HCT116 (cell line): ENCODE data around the gene PSME4. TPM values are rescaled to one million over a fixed set of nuclear protein-coding genes. Genes with fewer than 3 reads are reported as not detected.

ENCODE experiments used
- ATAC-seq: fragments of 200-7000 bp; cut with Tn5 transposase; 2 replicates; pipeline ENCODE4 v1.9.1; 2020; ENCODE audit warnings: mild to moderate bottlenecking, moderate library complexity
- BruUV-seq: library from RNA; stranded (reverse); fragments of 400-500 nt; replicated peaks from 2 replicates; lab custom pipeline; 2021; lab: Mats Ljungman, UMichigan
- CTCF ChIA-PET: fragments of 300-600 bp; sonication (Branson Sonifier 250); formaldehyde crosslinking; loops from one replicate; lab custom pipeline; 2021; ENCODE audit warnings: antibody characterized with exemption; lab: Charles Lee
- POLR2A ChIA-PET: fragments of 300-600, 350-600 bp; sonication (Branson Sonifier 250); formaldehyde crosslinking; loops from one replicate; lab custom pipeline; 2021; ENCODE audit warnings: antibody characterized with exemption; lab: Charles Lee
- RAD21 ChIA-PET, 2 experiments: fragments of 300-600 bp; sonication (Branson Sonifier 250); formaldehyde crosslinking; loops; one replicate each; lab custom pipeline; 2023; ENCODE audit warnings: low total read pairs in 2 of 2; ENCODE audit not compliant: uncharacterized antibody in 2 of 2, unreplicated experiment in 2 of 2, low non-redundant PET in 1 of 2; lab: Charles Lee
- DNase-seq: peaks from one replicate; pipeline ENCODE4 v3.0.0-alpha.2; 2010; ENCODE audit warnings: low read depth, low spot score
- H2AFZ ChIP-seq: fragments of 200-600 bp; shearing (Covaris generic), sonication (generic); 2 replicates; pipeline ENCODE4 v1.6.1; 2017; ENCODE audit warnings: low read depth, mixed run types, mixed read lengths, antibody characterized with exemption, low read length; ENCODE audit not compliant: poor library complexity, severe bottlenecking
- H3K27ac ChIP-seq: 2 replicates; pipeline ENCODE4 v1.5.1; 2012; ENCODE audit warnings: low read depth, low read length
- H3K27me3 ChIP-seq: fragments of 200-600 bp; sonication (generic); 2 replicates; pipeline ENCODE4 v1.6.1; 2016; ENCODE audit warnings: mixed run types, low read length, mixed read lengths; ENCODE audit not compliant: insufficient read depth
- H3K36me3 ChIP-seq, 2 experiments: fragments of 200-500 bp in 1 of 2; fragments of 200-600 bp in 1 of 2; sonication (Bioruptor generic) in 1 of 2; sonication (generic) in 1 of 2; 2 replicates each; pipeline versions ENCODE4 v1.5.1 to v1.6.1; 2014 to 2016; ENCODE audit warnings: low read length in 2 of 2, inconsistent platforms in 1 of 2, mixed read lengths in 1 of 2, mixed run types in 1 of 2; ENCODE audit not compliant: insufficient read depth in 2 of 2, control insufficient read depth in 1 of 2
- H3K4me1 ChIP-seq, 2 experiments: fragments of 200-600 bp in 1 of 2; sonication (generic) in 1 of 2; 2 replicates each; pipeline versions ENCODE4 v1.5.1 to v1.6.1; 2012 to 2017; ENCODE audit warnings: low read length in 2 of 2, inconsistent platforms in 1 of 2, mild to moderate bottlenecking in 1 of 2, mixed read lengths in 1 of 2, mixed run types in 1 of 2, moderate library complexity in 1 of 2; ENCODE audit not compliant: insufficient read depth in 2 of 2, control insufficient read depth in 1 of 2
- H3K4me2 ChIP-seq: fragments of 200-600 bp; sonication (generic); 2 replicates; pipeline ENCODE4 v1.6.1; 2017; ENCODE audit warnings: mixed run types, low read length, mixed read lengths
- H3K4me3 ChIP-seq, 2 experiments: fragments of 200-600 bp in 1 of 2; sonication (generic) in 1 of 2; replicated peaks in 1 of 2; 2 replicates each; pipeline ENCODE4 v1.5.1; 2011 to 2016; ENCODE audit warnings: low read length in 2 of 2, control low read depth in 1 of 2, low read depth in 1 of 2, mild to moderate bottlenecking in 1 of 2, mixed read lengths in 1 of 2, mixed run types in 1 of 2
- H3K79me2 ChIP-seq: fragments of 200-600 bp; sonication (generic); 2 replicates; pipeline ENCODE4 v1.6.1; 2017; ENCODE audit warnings: mild to moderate bottlenecking, mixed run types, low read length, moderate library complexity, mixed read lengths; ENCODE audit not compliant: insufficient read depth
- H3K9ac ChIP-seq: fragments of 200-600 bp; sonication (generic); 2 replicates; pipeline ENCODE4 v1.6.1; 2016; ENCODE audit warnings: low read length, mixed read lengths
- H3K9me2 ChIP-seq: fragments of 200-600 bp; sonication (generic), shearing (Covaris generic); 2 replicates; pipeline ENCODE4 v1.6.1; 2017; ENCODE audit warnings: mixed run types, mild to moderate bottlenecking, moderate library complexity; ENCODE audit not compliant: insufficient read depth
- H3K9me3 ChIP-seq, 2 experiments: fragments of 200-500 bp in 1 of 2; fragments of 200-600 bp in 1 of 2; sonication (Bioruptor generic) in 1 of 2; sonication (generic) in 1 of 2; 2 replicates each; pipeline ENCODE4 v1.6.1; 2014 to 2017; ENCODE audit warnings: low read length in 2 of 2, mixed read lengths in 2 of 2, inconsistent platforms in 1 of 2, low read depth in 1 of 2, mild to moderate bottlenecking in 1 of 2, mixed run types in 1 of 2, moderate library complexity in 1 of 2; ENCODE audit not compliant: control insufficient read depth in 1 of 2, insufficient read depth in 1 of 2
- H4K20me1 ChIP-seq: fragments of 200-600 bp; sonication (generic), shearing (Covaris generic); 2 replicates; pipeline ENCODE4 v1.6.1; 2017; ENCODE audit warnings: mixed run types, mild to moderate bottlenecking, moderate library complexity; ENCODE audit not compliant: insufficient read depth
- CBX3 ChIP-seq: IDR thresholded peaks from 2 replicates; pipeline ENCODE4 v1.6.1; 2012; ENCODE audit warnings: low read depth
- CEBPB ChIP-seq: IDR thresholded peaks from 2 replicates; pipeline ENCODE4 v1.6.1; 2012; ENCODE audit warnings: low read depth
- EGR1 ChIP-seq: IDR thresholded peaks from 2 replicates; pipeline ENCODE4 v1.6.1; 2012; ENCODE audit warnings: low read depth
- ELF1 ChIP-seq: IDR thresholded peaks from 2 replicates; pipeline ENCODE4 v1.6.1; 2012; ENCODE audit warnings: low read depth, borderline replicate concordance
- EZH2 ChIP-seq: fragments of 200-600 bp; sonication (generic); IDR thresholded peaks from 2 replicates; pipeline ENCODE4 v1.6.1; 2017; ENCODE audit warnings: antibody characterized with exemption, mixed run types
- POLR2A ChIP-seq: IDR thresholded peaks from 2 replicates; pipeline ENCODE4 v1.7.0; 2011; ENCODE audit warnings: borderline replicate concordance; ENCODE audit not compliant: insufficient read depth, insufficient read length; ENCODE audit errors: extremely low read depth
- POLR2AphosphoS5 ChIP-seq: IDR thresholded peaks from 2 replicates; pipeline ENCODE4 v1.6.1; 2011; ENCODE audit warnings: mild to moderate bottlenecking, low read depth, low read length, moderate library complexity
- SIN3A ChIP-seq: IDR thresholded peaks from 2 replicates; pipeline ENCODE4 v1.6.1; 2012; ENCODE audit warnings: low read depth
- SP1 ChIP-seq: IDR thresholded peaks from 2 replicates; pipeline ENCODE4 v1.6.1; 2012; ENCODE audit warnings: low read depth
- TCF7L2 ChIP-seq: IDR thresholded peaks from 2 replicates; pipeline ENCODE4 v1.7.0; 2011; ENCODE audit warnings: borderline replicate concordance, inconsistent platforms; ENCODE audit not compliant: insufficient read depth, insufficient read length; ENCODE audit errors: extremely low read depth
- YY1 ChIP-seq: IDR thresholded peaks from 2 replicates; pipeline ENCODE4 v1.6.1; 2011; ENCODE audit warnings: low read length, low read depth, moderate library complexity, mild to moderate bottlenecking; ENCODE audit not compliant: insufficient replicate concordance; ENCODE audit errors: extremely low read depth
- ZBTB33 ChIP-seq: IDR thresholded peaks from 2 replicates; pipeline ENCODE4 v1.6.1; 2011; ENCODE audit warnings: mild to moderate bottlenecking, low read length, moderate library complexity; ENCODE audit not compliant: insufficient replicate concordance; ENCODE audit errors: extremely low read depth
- intact Hi-C: fragments of 100-400 bp; cut with micrococcal nuclease; formaldehyde crosslinking; loops from 2 replicates; pipeline ENCODE4 v1.10.0; 2022
- total RNA-seq: library from RNA; stranded (reverse); gene quantifications from one replicate; pipeline ENCODE4 v1.2.1, GENCODE V29; 2021; ENCODE audit not compliant: unreplicated experiment
- TF ChIP-seq, protein P1 (sequence below), 3 experiments: fragments of 200-600 bp in 1 of 3; sonication (generic) in 1 of 3; IDR thresholded peaks in 2 of 3; conservative IDR thresholded peaks in 1 of 3; 2 replicates each; pipeline ENCODE4 v1.5.1; 2012 to 2017; ENCODE audit warnings: low read depth in 2 of 3, low read length in 2 of 3, antibody characterized with exemption in 1 of 3, borderline replicate concordance in 1 of 3, control low read depth in 1 of 3, mild to moderate bottlenecking in 1 of 3, mixed read lengths in 1 of 3, mixed run types in 1 of 3, moderate library complexity in 1 of 3; ENCODE audit not compliant: insufficient read depth in 1 of 3
- TF ChIP-seq, protein P2 (sequence below): IDR thresholded peaks from 2 replicates; pipeline ENCODE4 v1.6.1; 2012

PSME4 gene
- total RNA-seq, 1 experiment from 2014 or later, result 53.2 TPM

- Histone ChIP-seq H3K27ac (no peak overlapping the region), H3K4me1 (no peaks in the 10 kb centered on the region), H2AFZ (no peak overlapping the region), H3K4me3 (no peak overlapping the region), H3K4me2 (no peak overlapping the region), H3K36me3 (no peaks in the 10 kb centered on the region; a peak in 1 of 4 replicates), H3K27me3 (no peaks in the 10 kb centered on the region), H3K79me2 (no peaks in the 10 kb centered on the region)
- DNase-seq, result no peak
- RAD21 ChIA-PET, result no interaction called here
- BruUV-seq, result no TSS peak
- ATAC-seq, result no peak
- intact Hi-C loops, result no loop called here
- TF ChIP-seq SIN3A (no peak), YY1 (no peak), POLR2AphosphoS5 (no peak), ELF1 (no peak), CEBPB (no peak), TCF7L2 (no peak), POLR2A (no peak), EGR1 (no peak), ZBTB33 (no peak), EZH2 (no peak), SP1 (no peak), CBX3 (no peak)
- TF ChIP-seq, protein P1, sequence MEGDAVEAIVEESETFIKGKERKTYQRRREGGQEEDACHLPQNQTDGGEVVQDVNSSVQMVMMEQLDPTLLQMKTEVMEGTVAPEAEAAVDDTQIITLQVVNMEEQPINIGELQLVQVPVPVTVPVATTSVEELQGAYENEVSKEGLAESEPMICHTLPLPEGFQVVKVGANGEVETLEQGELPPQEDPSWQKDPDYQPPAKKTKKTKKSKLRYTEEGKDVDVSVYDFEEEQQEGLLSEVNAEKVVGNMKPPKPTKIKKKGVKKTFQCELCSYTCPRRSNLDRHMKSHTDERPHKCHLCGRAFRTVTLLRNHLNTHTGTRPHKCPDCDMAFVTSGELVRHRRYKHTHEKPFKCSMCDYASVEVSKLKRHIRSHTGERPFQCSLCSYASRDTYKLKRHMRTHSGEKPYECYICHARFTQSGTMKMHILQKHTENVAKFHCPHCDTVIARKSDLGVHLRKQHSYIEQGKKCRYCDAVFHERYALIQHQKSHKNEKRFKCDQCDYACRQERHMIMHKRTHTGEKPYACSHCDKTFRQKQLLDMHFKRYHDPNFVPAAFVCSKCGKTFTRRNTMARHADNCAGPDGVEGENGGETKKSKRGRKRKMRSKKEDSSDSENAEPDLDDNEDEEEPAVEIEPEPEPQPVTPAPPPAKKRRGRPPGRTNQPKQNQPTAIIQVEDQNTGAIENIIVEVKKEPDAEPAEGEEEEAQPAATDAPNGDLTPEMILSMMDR (IDR thresholded peaks at IDR 0.05 in 2 of 3, conservative IDR thresholded peaks at IDR 0.05 in 1 of 3; ENCODE audit: borderline replicate concordance in 1 of 3, insufficient read depth in 1 of 3, low read depth in 2 of 3, low read length in 2 of 3), result no peak
- TF ChIP-seq, protein P2, sequence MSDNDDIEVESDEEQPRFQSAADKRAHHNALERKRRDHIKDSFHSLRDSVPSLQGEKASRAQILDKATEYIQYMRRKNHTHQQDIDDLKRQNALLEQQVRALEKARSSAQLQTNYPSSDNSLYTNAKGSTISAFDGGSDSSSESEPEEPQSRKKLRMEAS, result no peak
- TF ChIP-seq, all 23 proteins: peak for 0
- no peak overlapping the region for H3K9ac ChIP-seq
- H3K9me3 ChIP-seq, result no peaks in the 10 kb centered on the region
- no peaks in the 10 kb centered on the region for H4K20me1 ChIP-seq
- no peaks in the 10 kb centered on the region for H3K9me2 ChIP-seq
- POLR2A ChIA-PET, result no interaction called here
- CTCF ChIA-PET, result no interaction called here
These were observed 150.1 kb downstream of the PSME4 start for GRCh38 chr2:53820711-53821110.
